Measurements from ENCODE around the gene NUP50.

DNA sequence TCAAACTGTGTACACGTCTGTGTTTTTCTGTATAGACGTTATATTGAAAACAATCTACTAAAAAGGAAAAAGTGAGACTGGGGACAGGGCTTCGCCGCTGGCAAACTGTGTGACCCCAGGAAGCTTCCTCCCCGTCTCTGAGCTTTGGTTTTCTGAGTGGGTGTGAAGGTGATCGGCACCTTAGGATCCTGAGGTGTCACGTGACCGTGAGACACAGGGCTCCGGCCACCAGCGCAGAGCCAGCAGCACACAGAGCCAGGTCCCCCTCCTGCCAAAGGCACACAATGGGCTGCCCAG lies 44.9 kb downstream of the NUP50 start:
- TF ChIP-seq POLR2AphosphoS5 (IDR thresholded peaks at IDR 0.05; ENCODE audit: insufficient read depth in 1 of 2, low read depth in 1 of 2) (no peak), CTCF (IDR thresholded peaks at IDR 0.05) (no peak), POLR2A (IDR thresholded peaks at IDR 0.05) (no peak)

Measured in vagina (tissue), 2 donors.